GM08714 (cell line): ENCODE results near the gene CTIF.

Experiments used
- H3K4me3 ChIP-seq: fragments of 200-500 bp; sonication (Bioruptor generic); 2 replicates; pipeline ENCODE4 v1.5.1; 2014; ENCODE audit warnings: mild to moderate bottlenecking, low read length, inconsistent platforms
- ZNF274 ChIP-seq: IDR thresholded peaks from 2 replicates; pipeline ENCODE4 v1.6.1; 2012; ENCODE audit warnings: mild to moderate bottlenecking, low read depth, low read length

The CTIF gene

DNA sequence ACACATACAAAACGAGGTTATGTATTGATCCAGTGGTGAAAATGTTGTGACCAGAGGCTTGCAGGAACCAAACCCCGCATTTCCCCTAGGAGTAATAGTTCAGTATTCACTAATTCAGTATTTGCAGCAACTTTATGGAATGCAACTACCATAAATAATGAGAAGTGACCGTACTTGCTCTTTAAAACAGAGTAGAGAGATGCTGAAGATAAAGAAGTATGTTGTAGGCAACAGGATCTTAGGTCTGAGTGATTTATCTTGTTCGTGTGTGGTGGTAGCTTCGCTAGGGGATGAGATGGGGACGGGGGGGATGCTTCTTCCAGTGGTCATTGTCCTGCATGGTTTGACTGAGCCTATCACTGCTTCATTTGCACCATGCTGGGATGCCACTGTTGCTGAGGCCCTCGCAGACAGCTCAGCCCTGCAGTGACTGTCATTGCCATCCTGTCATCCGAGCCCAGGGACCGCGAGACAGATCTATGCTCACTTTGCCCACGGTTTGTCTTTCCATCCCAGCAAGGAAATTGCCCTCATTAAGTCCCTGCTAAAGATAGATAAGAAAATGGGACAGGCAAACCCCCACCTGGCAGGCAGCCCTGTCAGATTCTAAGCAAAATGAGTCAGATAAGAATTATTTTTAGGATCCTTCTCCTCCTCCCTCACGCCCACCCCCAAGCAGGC lies 181.3 kb downstream of the CTIF start:
- no peak for TF ChIP-seq ZNF274
- H3K4me3 ChIP-seq = no peak overlapping the region

DNA sequence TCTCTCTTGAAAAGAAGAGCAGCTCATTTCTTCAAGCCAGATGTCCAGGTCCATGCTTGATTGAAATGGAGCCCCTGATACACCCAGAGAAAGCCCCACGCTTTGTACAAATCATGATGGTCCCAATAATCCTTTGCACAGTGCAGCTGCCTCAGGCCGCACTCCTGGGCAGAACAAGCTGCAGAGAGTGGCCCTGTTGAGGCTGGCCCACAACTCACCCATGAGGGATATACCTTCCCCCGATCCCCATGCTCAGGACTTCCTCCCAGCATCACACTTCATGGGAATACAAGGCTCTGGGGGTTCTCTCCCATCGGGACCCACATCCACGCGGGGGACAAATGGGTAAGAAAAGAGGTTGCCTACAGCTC lies 181.8 kb downstream of the CTIF start:
- H3K4me3 ChIP-seq = no peak overlapping the region
- no peak for TF ChIP-seq ZNF274

DNA sequence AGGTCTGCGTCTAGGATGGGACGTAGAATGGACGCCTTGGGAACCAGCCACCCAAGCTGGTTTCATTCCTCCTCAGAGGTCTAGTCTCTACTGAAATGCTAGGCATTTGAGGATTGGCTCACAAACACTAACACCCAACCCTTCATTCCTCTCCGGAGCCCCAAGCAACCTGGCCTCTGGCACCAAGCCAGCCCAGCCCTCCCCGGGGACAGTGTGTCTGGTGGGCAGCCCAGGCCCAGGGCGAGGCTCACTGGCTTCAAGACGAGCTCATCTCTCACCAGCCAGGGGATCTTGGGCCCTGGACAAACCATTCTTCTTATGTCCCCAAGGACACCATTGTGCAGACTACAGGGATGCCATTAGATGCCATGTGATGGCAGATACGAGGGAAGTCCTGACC lies 182.5 kb downstream of the CTIF start:
- TF ChIP-seq ZNF274 = no peak
- no peak overlapping the region for H3K4me3 ChIP-seq

DNA sequence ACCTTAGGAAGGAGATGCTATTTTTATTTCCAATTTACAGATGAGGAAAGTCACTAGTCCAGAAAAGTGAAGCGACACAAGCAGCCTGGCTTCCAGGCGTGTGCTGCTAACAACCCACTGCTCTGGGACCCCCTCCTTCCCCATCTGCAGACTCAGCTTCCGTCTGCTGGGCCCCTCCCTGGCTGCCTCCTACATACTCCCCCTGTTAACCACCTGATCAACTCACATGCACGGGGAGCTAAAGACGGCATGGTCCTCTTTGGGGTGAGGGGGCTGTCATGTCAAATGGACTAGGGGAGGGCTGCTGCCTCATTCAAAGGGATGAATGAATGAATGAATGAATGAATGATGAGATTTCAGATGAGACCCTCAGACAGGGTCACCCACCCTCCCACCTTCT lies 184.2 kb downstream of the CTIF start:
- no peak for TF ChIP-seq ZNF274
- H3K4me3 ChIP-seq = no peak overlapping the region

DNA sequence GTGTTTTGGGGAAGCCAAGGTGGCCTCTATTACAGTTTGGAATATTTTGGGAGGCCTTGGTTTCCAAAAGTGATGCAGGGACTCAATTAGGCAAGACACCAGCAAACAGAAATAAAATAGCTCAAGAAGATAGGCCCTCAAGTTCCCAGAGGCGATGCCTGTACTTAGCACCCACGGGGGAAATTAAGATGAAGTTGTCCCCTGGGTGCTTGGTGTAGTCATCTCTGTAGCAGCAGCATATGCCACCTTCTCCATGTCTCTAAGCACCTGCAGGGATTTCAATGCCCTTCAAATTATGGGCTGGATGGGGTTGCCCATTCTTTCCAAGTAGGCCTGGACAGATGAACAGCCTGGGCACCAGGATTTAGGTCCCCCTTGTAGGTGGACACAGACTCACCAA lies 185.0 kb downstream of the CTIF start:
- no peak for TF ChIP-seq ZNF274
- no peak overlapping the region for H3K4me3 ChIP-seq

DNA sequence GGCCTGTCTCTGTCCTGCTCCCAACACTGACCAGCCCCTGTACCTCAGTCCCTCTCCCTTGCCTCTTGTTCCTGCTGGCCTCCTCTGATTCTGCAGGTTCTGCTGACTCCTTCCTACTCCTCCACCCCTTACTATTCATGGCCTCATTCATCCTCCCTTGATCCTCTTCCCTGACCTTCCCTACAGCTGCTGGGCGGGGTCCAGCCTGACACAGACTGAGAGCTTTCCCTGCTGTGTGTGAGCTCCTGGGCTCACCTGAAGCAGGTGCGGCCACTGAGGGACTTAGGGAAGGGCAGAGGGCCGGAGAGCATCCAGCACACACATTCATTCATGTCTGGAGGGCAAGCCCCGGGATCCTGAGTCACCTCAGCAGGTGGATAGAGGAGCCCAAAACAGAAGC lies 185.6 kb downstream of the CTIF start:
- TF ChIP-seq ZNF274 = no peak
- H3K4me3 ChIP-seq = no peak overlapping the region

DNA sequence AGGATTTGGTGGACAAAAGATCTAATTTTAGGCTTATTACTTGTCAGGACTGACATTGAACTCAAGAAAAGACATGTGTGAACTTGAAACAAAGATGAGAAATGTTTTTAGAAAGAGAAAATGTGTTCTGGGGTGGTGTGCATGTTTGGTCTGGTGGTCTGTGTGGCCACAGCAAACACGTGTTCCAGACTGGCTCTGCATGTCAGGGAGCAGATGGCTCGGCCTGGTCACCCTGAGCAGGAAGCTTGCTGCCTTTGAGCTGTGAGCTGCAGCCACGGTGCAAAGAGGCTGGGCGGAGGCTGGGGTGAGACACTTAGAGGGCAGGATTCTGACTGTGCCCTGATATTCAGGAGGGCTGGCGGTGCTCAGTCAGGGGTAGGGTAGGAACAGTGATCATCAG lies 186.1 kb downstream of the CTIF start:
- no peak overlapping the region for H3K4me3 ChIP-seq
- no peak for TF ChIP-seq ZNF274

DNA sequence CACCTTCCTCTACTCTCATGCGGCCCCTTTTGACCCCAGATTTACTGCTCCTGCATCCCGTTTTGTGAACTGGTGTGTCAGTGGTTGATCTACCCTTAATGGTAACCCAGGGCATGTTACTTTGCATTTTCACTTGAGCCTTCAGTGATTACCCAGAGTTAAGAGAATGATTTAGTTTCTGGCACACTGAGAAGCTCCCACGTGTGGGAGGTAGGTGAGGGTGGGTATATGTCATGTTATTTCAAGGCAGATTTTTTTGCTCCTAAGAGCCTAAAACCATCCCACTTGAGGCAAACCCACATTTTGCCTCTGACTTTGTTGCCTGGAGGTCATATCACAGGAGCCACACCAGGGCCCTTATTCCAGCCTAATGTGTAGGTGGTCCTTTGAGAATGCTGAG lies 186.7 kb downstream of the CTIF start:
- no peak for TF ChIP-seq ZNF274
- H3K4me3 ChIP-seq = no peak overlapping the region

DNA sequence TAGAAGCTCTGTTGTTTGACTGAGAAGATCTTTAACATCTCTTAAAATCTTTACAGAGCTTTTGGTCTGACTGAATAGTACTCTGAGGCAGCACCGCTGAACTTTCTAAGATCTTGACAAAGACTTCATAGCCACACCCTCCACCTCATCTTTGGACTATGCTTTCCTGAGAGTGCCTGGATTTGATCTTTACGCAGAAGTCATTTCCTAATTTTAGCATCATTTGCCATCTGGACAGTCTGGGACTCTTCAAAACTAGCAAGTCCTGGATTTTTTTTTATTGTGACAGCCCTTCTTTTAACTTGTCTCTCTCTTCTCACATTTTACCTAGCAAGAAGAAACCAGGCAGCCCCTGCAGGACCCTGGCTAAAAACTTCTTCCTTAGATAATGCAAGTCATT lies 188.8 kb downstream of the CTIF start:
- no peak for TF ChIP-seq ZNF274
- no peak overlapping the region for H3K4me3 ChIP-seq

DNA sequence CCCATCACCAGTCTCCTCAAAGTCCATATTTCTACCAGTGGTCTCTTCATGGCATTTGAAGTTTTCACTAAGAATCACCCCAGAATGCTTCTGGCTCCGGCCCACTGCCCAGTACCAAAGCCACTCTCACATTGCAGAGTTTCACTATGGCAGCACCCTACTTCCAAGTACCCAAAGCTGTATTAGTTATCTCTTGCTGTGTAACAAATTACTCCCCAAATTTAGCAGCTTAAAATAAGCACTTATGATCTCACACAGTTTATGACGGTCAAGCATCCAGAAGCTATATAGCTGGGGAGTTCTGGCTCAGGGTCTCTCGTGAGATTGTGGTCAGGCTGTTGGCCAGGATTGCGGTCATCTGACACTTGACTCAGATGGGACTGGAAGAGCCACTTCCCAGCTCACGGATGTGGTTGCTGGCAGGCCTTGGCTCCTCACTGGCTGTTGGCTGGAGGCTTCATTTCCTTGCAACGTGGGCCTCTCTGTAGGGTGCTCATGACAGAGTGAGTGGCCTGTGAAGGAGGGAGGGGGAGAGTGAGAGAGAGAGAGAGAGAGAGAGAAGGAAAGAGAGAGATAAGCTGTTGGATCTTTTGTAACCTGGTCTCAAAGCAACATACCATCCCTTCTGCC lies 189.5 kb downstream of the CTIF start:
- no peak for TF ChIP-seq ZNF274
- H3K4me3 ChIP-seq = no peak overlapping the region

DNA sequence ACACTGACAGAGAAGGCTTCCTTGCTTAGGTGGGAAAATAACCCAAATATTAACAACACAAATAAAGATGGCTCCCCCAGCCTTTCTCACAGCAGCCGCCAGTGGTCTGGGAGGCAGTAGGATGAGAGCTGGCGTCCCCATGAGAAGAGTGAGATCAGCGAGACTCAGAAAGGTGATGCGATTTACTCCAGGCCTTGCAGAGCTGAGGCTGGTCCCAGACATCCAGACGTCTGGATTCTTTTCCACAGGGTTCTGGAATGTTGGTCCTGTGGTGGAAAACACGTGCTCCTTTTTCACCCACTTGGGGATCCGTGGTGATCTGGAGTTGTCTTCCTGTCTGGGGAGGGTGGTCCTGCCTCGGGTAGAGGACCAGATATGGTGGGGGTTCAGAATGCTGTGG lies 190.6 kb downstream of the CTIF start:
- TF ChIP-seq ZNF274 = no peak
- H3K4me3 ChIP-seq = no peak overlapping the region

DNA sequence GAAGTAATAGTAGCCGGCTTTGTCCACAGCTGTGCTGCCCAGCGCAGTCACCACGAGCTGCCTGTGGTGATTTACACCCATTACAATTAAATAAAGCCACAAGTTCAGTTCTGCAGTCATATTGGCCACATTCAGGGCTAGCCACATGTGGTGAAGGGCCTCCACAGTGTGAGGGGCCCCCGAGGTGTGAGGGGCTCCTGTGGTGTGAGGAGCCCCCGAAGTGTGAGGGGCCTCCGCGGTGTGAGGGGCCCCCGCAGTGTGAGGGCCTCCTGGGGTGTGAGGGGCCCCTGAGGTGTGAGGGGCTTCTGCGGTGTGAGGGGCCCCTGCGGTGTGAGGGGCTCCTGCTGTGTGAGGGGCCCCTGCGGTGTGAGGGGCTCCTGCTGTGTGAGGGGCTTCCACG lies 191.2 kb downstream of the CTIF start:
- no peak for TF ChIP-seq ZNF274
- H3K4me3 ChIP-seq = no peak overlapping the region

DNA sequence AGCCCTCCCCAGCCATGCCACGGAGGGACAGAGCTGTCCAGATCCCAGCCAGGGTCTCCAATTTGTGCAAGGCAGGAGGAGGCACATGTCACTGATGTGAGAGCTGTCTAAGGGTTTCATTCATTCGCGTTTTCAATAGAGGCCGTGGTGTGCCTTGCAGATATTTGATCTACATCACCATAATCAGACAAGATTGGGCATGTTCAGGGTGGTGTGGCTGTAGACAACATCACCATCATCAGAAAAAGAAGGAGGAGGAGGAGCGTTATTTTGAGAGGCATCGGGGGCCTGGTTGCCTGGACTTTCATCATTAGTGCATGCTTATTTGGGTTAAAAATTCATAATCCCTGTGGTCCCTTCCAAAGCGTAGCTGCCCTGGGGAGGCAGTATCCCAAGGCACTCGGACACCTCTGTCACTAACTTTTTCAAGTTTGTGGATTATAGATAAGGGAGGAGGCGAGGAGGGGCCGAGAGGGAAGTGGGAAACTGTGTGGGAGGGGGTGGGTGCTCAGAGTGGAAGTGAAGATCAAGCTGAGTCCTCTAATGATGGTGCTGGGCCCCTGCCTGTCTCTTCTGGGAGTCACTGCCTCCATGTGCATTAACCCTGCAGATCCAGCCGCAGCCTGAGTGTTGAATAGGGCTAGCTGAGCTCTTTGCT lies 194.1 kb downstream of the CTIF start:
- TF ChIP-seq ZNF274 = no peak
- no peak overlapping the region for H3K4me3 ChIP-seq

DNA sequence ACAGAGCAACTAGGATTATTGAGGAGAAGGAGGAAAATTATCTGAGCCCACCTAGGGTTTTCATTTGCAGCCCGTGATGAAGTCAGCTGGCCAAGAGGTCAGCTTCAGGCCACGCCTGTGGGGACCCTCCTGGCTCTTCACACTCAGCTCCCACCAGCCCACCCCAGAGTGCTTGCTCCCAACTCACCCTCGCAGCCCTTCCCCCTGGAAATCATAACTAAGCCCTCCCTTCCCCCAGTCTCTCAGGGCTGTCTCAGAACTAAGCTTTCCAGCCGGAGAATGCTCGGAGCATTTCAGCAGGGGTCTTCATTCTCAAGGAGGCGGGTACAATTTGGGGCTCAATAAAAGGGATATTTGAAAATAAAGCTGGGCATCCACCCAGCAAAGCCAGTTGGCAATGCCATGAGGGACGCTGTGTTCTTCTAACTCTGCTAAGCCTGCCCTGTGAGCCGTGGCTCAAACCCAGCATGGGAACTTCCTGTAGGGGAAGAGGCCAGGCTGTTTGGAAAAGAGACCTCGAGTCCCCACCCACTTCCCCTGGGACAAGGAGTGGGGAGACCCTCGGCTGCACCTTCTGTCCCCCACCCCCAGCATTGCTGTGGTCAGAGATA lies 194.9 kb downstream of the CTIF start:
- no peak for TF ChIP-seq ZNF274
- no peak overlapping the region for H3K4me3 ChIP-seq

DNA sequence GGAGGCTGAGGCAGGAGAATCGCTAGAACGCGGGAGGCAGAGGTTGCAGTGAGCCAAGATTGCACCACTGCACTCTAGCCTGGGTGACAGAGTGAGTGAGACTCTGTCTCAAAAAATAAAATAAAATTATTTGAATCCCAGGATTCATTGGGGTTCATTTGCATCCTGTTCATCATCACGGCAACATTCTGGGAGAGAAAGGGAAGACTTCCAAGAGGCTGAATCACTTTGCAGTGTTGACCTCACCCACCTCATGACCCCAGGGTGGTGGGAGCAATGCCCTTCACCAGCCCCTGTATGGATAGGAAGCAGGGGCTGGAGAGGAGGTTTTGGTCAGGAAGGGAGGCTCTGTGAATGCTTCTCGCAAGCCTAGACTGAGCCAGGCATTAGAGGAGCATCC lies 195.6 kb downstream of the CTIF start:
- TF ChIP-seq ZNF274 = no peak

More for the DNA sequence above, 195.6 kb downstream of the CTIF start:
- H3K4me3 ChIP-seq = no peak overlapping the region
